Posterior cingulate gyrus (tissue), 11 donors: ENCODE results near the gene ENTPD2.
A peak's percentile ranks its signal among the peaks of the same experiment; 100 is the strongest.

ENCODE experiments used
- DNase-seq, 10 donors: peaks; one replicate each; pipeline versions ENCODE4 v3.0.0 to v3.0.0-alpha.2; 2020 to 2021; ENCODE audit warnings: mixed read lengths in 3 of 10
- intact Hi-C: fragments of 100-400 bp; cut with DNase I; formaldehyde crosslinking; loops from one replicate; pipeline ENCODE4 v1.15.1; 2023

ENTPD2 gene

DNA sequence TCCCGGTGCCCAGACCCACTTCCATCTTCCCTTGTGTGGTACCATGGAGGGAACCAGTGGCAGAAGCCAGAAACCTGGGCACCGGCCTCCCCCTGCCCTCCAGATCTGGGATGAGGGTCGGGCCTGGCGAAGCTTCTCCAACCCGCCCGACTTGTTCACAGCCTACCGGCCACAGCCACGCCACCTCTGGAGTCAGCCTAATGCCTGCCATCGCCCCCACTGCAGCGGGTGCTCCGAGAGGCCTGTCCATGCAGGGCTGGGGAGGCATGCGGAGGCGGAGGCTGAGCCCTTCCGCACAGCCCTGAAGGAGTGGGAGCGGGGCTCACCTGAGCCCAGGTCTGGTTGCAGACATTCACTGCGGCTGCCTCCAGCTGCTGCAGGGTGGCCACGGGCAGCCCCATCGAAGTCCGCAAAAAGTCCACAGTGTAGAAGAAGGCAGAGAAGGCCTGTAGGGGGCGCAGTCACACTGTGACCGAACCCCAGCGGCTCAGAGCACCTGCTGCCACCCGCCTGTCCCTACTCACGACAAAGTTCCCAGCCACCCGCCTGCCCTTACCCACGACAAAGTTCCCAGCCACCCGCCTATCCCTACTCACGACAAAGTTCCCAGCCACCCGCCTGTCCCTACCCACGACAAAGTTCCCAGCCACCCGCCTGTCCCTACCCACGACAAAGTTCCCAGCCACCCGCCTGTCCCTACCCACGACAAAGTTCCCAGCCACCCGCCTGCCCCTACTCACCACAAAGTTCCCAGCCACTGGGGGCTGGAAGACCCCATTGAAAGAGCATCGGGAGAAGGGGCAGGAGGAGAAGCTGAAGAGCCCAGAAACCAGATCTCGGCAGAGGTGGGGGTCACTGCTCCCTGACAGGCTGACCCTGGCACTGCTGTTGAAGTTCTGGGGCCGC, 4.1 kb downstream of the ENTPD2 start:
- intact Hi-C loops, result loop anchor here (2.0 kb wide), 1 partner anchor 15 kb away; no protein-coding TSS in a partner anchor
- DNase-seq, result peak in 7 of 10 donors; percentile 70 to 95 (median 75)

DNA sequence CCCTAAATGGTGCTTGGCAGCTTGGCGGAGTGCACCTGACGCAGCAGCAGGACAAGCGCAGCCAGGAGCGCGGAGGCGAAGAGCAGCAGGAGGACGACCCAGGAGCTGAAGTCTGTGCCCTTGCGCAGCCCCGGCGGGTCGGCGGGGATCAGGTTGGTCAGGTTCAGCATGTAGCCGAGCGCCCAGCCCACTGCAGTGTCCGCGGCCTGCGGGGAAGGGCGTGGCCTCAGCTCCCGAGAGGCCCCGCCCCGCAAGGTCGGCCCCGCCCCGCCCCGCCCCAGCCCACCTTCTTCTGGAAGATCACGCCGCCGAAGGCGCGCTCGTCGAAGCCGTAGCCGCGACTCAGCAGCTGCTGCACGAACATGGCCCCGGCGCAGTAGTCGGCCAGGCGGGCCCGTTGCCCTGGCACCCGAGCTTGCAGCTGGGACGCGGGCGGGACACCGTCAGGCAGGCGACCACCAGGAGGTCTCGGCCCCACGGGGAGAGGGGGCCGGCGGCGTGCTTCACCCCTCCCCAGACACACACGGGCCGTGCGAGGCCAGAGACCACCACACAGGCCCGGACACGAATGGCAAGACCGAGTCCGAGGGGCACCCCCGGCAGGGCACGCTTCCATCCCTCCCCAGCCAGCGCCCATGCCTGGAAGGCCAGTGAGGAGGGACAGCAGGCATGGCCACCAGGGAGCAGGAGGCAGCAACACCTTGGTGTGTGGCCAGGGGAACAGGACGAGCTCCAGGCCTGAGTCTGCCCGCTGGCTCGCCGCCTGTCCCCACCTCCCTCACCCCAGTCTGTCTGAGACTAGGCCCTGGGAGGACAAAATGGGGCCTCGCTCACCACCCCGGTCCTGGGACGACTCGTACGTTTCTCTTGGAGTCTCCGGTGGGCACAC, 5.0 kb downstream of the ENTPD2 start:
- intact Hi-C loops, result loop anchor here (2.0 kb wide), 1 partner anchor 16 kb away; no protein-coding TSS in a partner anchor
- peak in 1 of 10 donors; percentile 41 for DNase-seq

DNA sequence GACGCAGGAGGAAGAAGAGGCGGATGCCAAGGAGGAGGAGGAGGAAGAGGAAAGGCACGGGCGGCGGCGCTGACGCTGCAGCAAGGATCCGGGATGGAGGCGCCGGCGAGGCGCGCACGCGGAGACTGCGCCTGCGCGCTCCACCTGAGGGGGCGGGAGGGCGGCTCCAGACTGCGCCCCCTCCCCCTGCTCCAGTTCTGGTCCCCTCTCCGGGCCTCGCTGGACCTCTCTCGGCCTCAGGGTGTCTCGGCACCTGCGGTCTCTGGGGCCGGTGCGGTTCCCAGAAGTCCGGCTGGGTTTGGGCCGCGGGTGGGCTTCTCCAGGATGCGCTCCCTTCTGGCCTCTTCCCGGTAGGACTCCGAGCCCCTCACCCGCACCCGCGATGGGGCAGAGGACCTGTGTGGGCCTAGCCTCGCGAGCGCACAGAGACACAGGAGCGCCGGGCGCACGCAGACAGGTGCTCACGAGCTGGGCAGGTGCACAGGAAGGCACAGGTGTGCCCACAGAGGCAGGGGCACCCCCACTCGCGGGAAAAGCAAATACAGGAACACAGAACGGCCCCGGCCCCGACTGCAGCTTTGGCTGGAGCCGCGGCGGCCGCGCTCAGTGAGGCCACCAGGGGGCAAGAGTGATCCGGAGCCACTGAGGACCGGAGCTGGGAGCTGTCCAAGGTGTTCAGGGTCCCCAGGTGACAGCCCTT, 7.6 kb downstream of the ENTPD2 start, which contains the start of gene NPDC1:
NPDC1 (minus strand) TSS at position 90 of the 700 bp plus-strand sequence. CDS start 188 bp downstream, outside the sequence.
- intact Hi-C loops, result no loop called here
- peak in 9 of 10 donors; percentile 72 to 96 (median 80) for DNase-seq

DNA sequence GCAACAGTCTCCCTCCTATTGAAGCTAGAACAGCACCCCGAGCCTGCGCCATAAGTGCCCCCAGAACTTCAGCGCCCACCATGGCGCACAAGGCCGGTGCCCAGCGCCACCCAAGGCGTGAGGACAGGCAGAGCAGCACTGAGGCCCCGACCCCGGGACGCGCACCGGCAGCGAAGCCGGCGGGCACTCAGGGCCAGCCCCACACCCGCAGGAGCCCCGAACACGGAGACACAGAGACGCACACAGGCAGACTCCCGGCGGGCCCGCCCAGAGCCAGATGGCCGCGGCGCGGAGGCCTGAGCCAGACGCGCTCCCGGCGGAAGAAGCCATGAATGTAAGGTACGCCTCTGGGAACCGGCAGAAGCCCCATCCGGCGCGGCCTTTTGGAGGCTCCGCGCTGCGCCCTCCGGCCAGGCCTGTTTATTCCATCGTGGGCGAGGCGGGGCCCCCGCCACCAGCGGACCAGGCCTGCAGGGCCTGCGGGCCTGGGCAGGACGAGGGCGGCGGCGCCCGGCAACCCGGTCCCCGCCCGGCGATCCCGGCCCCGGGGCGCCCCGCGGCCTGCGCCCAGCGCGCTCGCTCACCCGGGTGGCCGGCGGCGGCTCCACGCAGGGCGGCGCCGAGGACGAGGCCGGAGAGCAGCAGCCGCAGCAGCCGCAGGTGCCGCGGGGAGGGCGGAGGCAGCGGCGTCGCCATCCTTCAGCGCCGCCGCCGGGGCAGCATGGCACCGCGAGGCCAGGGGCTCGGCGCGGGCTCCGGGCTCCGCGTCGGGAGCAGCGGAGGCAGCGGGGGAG, 8.4 kb downstream of the ENTPD2 start:
- intact Hi-C loops, result no loop called here
- DNase-seq, result peak in 2 of 10 donors; percentile 89 to 93

DNA sequence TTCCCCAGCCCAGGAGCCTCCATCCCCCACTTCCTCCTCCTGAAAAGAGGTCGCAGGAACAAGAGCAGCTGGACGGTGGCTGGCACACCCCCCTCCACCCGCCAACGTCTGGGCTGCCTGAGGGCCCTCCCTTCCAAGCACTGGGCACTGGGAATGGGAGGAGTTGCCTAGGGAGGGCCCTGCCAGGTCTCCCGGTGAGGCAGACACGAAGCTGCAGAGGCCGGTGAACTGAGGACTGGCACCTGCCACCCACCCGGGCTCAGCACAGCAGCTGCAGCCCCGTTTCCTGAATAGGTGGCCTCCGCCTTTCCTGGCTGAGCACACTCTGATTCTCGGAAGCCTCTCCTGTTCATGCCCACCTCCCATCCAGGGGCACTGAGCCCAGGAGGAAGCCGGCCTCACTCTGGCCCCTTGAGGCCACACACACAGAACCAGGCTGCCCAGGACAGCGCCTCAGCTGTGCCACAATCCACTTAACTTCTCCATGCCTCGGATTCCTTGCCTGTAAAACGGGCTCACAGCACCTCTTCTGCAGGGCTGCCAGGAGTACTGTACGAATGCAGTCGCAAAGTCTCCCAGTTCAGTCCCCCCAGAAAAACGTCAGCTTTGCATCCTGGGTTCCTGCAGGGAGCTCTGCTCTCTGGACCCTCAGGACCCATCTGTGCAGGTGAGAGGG, 9.2 kb downstream of the ENTPD2 start:
- intact Hi-C loops, result no loop called here
- DNase-seq, result peak in 5 of 10 donors; percentile 58 to 92 (median 86)

DNA sequence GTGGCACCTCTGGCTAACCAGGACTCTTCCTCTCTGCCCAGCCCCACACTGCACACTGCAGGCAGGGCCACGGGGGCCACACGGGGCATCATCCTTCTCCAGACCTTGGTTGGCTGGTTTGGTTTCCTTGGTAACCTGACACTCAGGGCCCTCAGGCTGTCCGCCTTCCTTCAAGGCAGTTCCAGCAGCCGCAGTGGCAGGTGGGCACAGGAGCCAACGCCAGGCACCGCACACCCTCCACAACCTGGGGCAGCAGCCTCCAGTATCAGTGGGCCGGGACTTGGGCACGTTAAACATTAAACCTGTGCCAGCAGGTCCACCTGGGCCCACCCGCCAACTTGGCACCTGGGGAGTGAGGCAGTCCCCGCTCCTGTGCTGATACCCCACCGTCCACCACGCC, 9.8 kb downstream of the ENTPD2 start:
- intact Hi-C loops, result no loop called here

DNA sequence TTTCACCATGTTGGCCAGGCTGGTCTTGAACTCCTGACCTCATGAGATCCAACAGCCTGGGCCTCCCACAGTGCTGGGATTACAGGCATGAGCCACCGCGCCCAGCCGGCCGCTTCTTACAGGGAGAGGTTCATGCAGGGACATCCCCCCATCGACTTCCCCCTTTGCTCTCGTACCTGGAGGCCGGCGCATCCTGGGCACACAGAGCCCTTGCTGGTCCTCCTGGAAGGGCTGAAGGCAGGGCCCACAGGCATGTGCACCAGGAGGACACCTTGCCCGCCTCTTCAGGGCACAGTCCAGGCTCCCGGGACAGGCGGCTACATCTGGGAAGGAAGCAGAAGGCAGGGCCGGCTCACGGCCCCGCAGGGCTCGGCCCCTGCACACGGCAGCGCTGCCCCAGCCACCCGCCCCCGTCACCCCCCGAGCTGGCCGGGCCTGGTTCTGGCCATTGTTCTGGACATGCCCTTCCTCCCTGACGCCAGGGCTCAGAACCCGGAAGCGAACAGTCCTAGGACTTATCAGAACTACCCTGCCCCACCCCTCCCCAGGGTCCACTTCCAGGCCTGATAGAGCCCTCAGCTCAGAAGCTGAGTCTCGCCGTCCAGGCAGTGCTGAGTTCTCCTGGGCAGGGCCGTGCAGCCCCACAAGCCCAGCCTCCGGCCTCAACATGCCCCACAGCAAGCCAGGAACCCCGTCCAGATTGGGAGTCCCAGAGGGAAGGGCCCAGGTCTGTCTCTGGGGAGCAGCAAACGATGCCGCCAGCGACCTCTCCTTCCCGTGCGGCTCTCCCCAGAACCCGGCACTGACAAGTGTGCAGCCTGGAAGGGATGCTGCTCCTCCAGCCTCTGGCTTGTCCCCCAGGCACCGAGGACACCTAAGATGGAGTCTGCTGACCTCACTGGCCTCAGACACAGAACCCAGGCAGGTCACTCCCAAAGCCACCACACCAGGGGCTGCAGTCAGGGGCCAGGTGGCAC, 10.8 kb downstream of the ENTPD2 start:
- no peak for DNase-seq
- intact Hi-C loops, result no loop called here

More for the DNA sequence above, 9.8 kb downstream of the ENTPD2 start:
- no peak for DNase-seq

DNA sequence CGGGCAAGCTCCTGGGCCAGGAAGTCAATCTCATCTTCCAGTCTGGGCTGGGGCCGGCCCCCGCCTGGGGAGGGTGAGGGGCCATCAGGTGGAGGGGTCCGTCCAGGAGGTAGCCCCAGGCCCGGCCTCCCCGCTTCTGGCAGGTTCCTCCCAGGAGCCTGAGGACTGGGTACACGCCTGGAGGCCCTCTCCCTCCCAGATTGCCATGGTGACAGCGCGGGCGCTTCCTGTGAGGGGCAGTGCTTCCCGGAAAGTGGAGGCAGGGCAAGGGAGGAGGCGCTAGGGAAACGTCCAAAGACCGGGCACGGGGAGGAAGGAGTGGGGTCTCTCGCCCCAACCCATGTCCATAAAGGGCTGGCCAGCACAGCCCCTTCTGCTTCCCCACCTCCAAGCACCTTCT, 12.7 kb downstream of the ENTPD2 start:
- DNase-seq, result no peak

DNA sequence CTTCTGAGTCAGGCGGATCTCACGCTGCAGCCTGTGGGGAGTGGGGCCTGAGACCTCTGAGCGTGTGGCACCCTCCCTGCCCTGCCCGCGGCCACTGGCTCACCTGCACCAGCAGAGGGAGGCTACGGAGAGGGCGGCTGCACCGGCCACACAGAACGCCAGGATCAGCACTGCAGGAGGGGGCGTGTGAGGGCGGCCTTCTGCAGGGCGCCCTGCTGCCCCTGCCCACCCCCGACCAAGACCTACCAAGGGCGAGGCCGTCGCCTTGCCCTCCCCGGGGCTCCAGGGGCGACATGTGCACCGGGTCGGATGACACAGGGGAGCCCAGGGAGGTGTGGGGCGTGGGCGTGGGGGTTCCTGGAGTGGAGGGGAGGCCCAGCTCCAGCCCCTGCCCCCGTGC, 13.3 kb downstream of the ENTPD2 start:
- intact Hi-C loops, result no loop called here
- DNase-seq, result no peak

More for the DNA sequence above, 12.7 kb downstream of the ENTPD2 start:
- intact Hi-C loops, result no loop called here

DNA sequence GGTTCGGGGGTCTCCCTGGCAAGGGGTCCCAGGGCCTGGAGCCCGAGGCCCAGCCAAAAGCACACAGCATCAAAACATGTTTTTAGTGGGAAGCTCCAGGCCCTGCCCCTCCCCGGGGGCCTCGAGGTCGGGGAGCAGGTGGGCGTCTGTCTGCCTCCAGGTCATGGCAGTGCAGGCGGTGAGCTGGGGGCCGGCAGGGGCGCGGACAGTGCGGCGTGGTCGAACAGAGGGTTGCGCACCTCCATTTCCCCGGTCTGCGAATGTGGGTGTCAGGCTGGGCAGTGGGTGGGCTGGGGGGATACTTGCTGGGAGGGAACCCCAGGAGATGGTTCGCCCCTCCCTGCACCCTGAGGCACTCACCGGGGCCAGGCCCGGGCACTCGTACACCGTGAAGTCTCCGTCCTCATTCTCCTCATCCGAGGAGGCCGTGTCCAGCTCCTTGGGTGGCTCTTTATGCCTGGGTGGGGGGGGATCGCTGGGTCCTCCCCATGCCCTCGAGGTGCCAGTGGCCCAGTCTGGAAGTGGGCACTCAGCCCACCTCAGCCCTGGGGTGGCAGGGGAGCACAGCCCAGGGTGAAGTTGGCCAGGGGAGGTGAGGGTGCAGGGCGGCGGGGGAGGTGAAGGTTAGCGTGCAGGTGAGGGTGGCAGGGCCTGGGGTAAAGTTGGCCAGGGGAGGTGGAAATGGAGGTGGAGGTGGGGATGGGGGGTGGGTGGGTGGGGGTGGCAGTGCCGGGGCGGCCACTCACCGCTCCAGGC, 14.1 kb downstream of the ENTPD2 start:
- DNase-seq, result no peak
- intact Hi-C loops, result no loop called here

DNA sequence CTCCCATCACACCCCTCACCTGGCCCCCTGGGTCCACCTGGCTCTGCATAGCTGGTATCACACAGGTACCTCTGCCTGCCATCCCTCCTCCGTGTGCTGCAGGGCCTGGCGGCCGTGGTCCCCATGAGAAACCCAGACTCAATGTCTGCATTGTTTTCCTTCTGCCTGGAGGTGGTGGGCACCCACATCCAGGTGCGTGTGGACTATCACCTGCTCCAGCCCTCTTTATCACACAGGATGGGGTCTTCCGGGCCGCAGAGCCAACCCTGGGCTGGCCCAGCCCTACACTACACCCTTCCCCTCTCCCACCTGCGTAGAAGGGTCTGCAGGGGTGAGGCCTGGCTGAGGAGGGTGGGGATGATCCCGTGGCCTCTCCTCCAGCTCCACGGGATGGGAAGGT, 14.9 kb downstream of the ENTPD2 start:
- intact Hi-C loops, result no loop called here
- DNase-seq, result no peak

DNA sequence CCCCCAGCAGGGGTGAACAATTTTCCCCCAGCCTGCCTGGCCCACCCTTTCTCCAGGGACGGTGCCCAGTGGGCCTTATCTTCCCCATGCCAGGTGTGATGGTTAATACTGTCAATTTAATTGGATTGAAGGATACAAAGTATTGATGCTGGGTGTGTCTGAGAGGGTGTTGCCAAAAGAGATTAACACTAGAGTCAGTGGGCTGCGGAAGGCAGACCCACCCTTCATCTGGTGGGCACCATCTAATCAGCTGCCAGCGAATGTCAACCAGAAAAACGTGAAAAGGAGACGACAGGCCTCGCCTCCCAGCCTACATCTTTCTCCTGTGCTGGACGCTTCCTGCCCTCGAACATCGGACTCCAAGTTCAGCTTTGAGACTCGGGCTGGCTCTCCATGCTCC, 16.4 kb downstream of the ENTPD2 start:
- intact Hi-C loops, result no loop called here
- no peak for DNase-seq

DNA sequence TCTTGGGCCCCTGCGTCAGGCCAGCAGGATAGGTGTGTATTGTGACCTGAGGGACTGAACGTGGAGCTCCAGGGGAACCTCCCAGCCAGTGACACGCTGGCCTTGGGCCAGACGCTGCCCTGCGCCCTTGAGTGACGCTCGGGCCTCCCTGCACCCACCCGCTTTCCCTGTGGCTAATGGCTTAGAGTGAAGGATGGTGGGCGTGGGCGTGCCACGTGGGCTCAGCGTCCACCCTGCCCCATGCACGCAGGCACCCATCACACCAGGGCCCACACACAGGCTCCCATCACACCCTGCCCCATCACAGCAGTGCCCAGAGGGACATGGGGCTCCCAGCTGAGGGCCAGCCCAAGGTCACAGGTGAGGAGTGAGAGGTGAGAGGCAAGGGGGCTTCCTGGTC, 16.8 kb downstream of the ENTPD2 start:
- intact Hi-C loops, result no loop called here
- no peak for DNase-seq

DNA sequence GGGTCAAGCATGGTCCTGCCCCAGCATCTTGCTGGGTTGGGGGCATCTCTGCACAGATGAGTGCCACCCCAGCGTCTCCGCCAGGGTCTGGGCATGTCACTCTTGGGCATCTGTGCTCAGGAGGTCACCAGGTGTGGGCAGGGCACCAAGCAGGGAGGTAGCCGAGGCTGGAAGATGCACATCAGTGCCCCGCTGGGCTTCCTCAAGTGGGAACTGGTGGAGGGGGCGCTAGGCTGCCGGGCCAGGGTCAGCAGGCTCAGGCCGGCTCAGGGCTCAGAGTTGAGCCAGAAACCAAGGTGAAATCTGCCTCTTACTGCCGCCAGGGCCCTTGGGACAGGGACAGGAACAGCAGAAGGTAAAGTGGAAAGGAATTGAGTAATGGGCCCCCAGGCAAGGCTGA, 17.9 kb downstream of the ENTPD2 start:
- intact Hi-C loops, result loop anchor here (1.0 kb wide), 1 partner anchor 88 kb away; no protein-coding TSS in a partner anchor
- peak in 1 of 10 donors; percentile 86 for DNase-seq

DNA sequence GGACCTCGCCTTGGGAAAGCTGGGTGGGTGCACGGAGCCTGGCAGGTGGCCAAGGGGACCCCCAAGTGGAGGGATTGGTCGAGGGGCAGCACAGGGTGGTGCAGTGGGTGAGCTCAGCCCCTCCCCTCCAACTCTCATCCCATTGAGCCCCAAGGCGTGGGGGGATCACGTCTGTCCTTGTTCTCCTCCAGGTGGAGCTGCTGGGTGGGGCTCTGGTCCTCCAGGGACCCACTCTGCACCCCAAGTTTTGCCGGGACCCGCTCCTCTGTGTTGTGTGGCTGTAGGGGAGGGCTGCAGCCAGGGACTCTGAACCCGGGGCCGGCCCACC, 18.4 kb downstream of the ENTPD2 start:
- no peak for DNase-seq
- intact Hi-C loops, result loop anchor here (1.0 kb wide), 1 partner anchor 87 kb away; no protein-coding TSS in a partner anchor

DNA sequence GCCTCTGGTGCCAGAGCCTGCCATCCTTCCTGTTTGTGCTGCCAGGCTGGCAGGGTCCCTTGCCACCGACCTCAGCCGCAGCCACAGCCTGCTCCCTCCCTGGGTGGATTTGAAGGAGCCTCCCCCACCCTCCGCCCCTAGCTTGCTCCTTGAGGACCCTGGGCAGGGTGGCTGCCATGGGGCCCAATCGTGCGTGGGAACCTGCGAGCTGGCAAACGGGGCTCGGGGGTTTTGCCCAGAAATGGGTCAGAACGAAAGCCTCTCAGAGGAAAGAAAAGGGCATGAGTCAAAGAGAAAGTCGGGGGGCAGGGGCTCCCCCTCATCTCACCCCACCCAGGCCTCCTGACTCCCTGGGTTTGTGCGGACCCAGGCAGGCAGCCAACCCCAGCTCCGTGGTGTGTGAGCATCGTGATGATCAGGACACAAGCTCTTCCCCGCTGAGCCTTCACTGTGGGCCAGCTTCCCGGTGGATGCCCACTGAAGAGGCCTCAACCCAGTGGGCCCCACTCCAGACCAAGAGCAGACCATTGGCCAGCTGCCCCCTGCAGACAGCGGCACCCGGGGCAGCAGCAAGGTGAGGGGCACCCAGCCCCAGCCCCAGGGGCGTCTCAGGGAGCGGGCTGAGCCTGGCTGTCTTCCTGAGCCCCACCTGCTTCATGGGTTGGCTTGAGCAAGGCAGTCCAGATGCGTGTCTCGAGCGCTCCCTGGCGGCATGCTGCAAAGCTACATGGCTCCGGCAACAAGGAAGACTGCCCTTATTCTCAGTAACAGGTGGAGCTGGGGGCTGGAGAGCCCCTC, 19.0 kb downstream of the ENTPD2 start:
- peak; percentile 80 to 99 (median 88) for DNase-seq
- intact Hi-C loops, result loop anchor here (1.0 kb wide), 1 partner anchor 87 kb away; no protein-coding TSS in a partner anchor
